Stimulated activated CD4-positive, alpha-beta T cell treated with anti-CD3 and anti-CD28 coated beads, TNF-alpha, amount 100 ng/mL, for 24 hours (primary cell): ENCODE results near the gene CIT.

Source experiments
- DNase-seq, 3 experiments: peaks; one replicate each; pipeline ENCODE4 v3.0.0-alpha.2; 2020; ENCODE audit warnings: low read depth in 3 of 3

CIT gene

DNA sequence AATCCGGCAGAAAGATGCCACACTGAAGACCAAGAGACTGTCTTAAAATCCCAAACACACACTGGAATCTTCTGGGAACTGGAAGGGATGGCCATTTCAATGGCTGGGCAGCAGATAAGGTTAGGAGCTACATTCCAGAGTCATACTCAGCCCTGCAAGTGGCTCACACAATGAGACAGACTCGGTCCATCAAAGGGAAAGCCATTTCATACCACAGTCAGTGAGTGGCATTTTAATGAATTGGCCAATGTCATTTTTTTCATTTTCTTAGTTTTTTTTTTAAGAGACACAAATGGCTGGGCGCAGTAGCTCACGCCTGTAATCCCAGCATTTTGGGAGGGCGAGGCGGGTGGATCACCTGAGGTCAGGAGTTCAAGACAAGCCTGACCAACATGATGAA lies 17.9 kb downstream of the CIT start:
- no peak for DNase-seq

- no peak for DNase-seq
Observed at GRCh38 chr12:119857041-119857591, 20.0 kb downstream of the CIT start.

- DNase-seq, result no peak
Observed at GRCh38 chr12:119850330-119850729, 26.8 kb downstream of the CIT start.

GRCh38 chr12:119843100-119843499 lies 34.0 kb downstream of the CIT start:
- no peak for DNase-seq

DNA sequence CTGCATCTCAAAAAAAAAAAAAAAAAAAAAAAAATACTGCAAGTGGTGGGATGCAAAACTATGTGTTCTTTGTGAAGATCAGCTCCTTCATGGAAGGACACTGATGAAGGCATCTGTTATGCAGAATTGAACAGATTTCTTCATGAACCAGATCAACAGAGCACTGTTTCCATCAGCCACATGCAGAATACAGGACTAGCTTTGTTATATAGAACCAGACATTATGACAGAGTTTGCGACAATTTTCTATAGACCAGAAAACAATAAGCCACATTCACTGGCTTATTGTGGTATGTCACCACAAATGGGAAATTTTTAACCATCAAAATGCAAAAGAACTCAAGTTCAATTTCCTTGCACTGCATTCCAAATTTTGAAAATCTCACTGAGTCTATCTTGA lies 34.7 kb downstream of the CIT start:
- no peak for DNase-seq

DNA sequence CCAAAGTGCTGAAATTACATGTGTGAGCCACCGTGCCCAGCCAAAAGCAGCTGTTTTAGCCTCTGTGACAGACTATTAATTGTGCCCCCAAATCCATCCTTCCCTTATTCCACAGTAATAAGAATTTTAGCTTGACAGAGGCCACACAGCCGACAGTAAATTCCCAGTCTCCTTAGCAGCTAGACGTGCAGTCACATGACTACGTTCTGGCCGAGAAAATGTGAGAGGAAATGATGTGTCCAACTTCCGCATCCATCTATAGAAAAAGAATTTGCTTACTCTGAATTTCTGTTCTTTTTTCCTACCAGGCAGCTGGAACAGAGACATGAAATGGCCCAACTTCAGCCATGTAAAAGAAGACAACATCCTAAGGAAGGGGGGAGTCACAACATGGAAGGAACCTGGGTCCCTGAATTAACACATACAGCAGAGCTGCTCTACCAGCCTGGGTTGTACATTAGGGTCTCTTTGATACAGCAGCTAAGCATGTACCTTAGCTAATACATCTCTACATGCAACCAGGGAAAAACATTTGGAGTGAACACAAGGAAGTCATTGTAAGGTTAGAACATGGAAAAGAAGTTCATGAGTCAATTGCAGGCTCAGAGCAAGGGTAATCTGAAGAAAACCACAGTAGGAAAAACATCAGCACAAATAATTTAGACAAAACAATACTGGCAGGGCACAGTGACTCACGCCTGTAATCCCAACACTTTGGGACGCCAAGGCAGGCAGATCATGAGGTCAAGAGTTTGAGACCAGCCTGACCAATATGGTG lies 35.5 kb downstream of the CIT start:
- DNase-seq, result no peak

DNA sequence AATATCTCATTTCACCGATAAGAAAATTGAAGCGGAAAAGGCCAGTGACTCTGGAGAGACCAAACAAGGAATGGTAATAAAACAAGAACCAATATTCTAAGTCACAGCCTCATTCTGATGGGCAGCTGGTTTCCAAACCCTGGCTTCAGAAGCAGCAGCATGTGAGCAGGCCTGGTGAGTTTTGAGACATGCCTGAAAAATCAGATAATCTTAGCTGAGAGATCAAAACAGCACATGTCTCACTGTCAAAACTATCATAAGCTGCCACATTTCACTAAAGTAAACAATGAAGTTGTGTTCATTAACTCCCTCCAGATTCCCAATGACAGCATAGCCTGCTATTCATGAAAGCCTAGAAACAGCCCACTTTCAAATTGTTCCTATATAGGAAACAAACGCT lies 36.5 kb downstream of the CIT start:
- no peak for DNase-seq

- no peak for DNase-seq
Observed at GRCh38 chr12:119840168-119840567, 37.0 kb downstream of the CIT start.

DNA sequence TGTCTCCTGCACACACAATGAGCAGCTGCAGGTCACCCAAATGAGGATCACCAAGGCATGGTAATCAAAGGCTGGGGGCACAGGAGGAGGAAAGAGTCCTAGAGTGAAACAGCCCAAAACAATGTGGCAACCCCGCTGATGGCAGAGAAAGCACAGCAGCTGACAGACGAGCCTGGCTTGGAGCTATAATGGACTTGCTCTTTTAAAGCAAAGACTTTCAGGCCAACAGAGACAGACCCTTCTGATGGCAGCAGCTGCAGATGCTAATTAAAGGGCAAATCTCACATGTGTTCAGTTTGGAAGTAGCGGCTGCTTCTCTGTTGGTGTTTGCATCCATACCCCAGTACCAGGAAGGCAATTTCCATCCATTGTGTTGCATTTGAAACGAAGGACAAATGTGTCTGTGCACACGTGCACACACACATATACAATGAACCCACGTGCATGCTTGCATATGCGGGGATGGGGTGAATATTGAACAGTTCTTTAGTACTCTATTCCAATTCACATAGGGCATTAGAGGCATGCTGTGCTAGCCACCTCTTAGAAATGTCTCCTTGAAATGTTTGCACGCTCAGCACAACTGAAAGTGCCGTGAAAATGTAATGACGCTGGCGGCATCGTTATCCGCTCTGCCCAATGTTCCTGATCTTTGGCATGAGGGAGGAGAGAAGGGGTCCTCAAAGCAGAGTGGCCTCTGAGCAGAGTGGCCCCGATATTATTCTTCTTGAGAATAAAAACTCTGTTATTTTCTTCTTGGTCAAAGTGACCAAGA lies 38.1 kb downstream of the CIT start:
- no peak for DNase-seq

GRCh38 chr12:119836781-119837180 lies 40.3 kb downstream of the CIT start:
- DNase-seq, result no peak

DNA sequence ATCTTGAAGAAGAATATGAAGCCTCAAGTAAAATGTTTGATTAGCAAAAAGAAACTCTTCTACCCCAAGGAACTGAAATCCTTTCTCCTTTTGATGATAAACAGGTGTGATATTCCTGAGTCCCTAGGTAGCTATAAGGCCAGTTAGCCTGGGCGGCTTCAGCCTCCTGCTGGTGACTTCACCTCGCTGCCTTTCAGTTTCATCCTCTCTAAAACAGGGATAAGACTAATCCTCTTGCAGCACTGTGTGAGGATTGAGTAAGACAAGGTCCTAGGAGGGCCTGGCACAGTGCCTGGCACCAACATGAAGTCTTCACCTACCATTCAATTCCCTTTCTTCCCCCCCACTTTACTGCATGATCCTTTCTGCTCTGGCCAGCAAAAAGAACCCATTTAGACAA lies 42.1 kb downstream of the CIT start:
- no peak for DNase-seq

DNA sequence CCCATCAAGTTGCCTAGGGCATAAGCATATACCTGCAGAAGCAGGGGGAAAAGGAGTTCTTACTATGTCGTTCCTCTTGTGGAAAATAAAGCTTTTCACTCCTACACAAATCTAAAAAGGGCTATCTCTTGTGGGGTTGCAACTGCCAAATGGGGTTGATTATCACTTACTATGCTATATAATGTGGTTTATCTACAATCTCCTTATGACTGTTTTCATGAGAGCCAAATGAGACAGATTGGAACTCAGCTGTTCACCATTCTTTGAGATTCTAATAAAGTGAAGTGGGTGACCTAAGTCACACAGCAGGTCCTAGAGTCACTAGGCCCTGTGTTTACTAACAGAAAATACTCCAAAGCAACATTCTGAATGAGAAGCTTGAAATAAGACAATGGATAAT lies 47.7 kb downstream of the CIT start:
- DNase-seq, result no peak

GRCh38 chr12:119828300-119828699 lies 48.8 kb downstream of the CIT start:
- DNase-seq, result no peak

GRCh38 chr12:119827760-119828159 lies 49.4 kb downstream of the CIT start:
- DNase-seq, result no peak

DNA sequence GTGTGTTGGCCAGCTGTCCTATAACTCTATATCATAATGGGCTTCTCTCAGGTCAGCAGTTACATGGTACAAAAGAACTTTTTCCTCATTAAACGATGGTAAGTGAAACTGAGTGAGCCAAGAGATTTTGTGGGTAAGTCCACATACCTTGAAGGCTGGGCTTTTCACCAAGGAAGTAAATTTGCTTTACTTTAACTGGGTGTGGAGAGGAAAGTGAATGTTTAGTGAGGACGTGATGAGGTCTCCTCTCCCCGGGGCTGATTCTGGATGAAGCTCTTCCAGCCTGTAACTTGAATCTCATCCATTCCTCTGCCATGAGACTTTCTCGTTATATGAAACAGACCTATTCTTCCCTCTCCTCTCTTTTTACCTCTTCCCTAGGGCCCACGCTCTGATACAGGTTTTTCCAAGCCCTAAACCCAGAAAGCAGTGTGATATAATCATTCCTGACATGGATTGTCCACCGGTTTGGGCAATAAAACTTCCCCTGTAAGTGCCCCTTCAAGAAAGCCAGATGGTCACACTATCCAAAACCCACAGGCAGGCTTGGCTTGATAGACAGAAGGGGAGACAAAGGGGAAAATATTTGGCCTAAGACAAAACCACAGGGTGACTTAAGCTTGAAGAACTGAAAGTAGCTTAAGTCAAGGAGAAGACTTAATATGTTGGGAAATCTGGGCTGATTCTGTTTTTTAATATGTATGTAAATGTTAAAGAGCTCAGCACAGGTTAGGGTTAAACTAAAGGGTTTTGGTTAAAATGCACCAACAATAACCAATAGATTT lies 50.3 kb downstream of the CIT start:
- DNase-seq, result no peak

- no peak for DNase-seq
Observed at GRCh38 chr12:119825262-119825661, 51.9 kb downstream of the CIT start.

DNA sequence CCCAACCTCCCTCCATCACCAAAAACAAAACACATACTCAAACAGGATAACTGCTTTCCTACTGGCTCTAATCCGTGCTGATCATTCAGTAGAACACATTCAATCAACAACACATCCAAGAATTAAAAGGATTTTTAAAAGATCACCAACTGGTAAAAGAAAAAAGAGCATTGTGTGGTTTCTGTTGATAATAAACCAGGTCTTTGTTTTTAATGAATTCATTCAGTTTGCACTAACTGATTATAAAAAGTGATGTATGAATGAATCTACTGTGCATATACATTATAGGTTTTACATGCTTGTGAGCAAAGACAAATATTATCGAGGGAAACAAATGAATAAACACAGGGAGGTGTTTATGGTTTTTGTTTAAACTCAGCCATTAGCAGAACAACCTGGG lies 55.1 kb downstream of the CIT start:
- no peak for DNase-seq

- no peak for DNase-seq
Observed at GRCh38 chr12:119819322-119819721, 57.8 kb downstream of the CIT start.

GRCh38 chr12:119817546-119818343 lies 59.4 kb downstream of the CIT start:
- DNase-seq, result no peak

DNA sequence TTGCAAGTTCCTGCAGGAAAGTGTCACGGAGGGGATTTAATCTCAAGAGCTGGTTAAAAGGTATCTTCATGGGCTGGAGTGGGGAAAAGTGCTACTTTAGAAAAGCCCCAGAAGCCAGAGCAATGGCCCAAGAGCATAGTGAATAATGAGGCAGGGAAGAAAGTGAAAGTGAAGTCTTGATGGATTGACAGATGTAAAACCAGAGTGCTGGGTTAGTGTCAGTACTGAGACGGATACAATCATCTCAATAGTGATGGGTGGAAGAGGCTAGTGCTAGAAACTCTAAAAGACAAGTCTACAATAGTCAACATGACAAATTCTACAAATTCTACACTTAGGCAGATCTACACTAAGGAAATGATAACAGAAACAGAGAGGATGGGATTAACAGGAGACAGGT lies 68.1 kb downstream of the CIT start:
- DNase-seq, result no peak

DNA sequence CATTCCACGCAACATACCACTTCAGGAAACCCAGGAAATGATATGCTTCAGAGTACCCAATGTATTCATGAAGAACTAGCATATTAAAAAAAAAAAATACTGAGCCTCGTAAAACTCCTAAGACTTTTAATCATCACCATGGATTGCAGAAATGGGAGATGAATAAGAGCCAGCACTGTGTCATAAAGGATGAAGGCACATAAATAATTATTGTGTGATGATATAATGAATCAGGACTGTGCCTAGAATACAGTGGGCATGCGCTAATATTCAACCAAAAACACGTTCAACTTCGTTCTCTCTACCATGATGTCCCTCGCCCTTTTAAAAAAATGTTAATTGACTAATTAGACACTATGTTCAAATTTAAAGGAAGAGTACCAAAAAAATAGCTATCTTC lies 68.7 kb downstream of the CIT start:
- no peak for DNase-seq
